Measurements from ENCODE around the gene SEMA6B.

SEMA6B gene

GRCh38 chr19:4525563-4526002 is 33.9 kb downstream of the SEMA6B start:
- DNase-seq (ENCODE audit: insufficient read length, low spot score) (no peak), FAIRE-seq (no peak)

GRCh38 chr19:4524808-4525562 is 34.5 kb downstream of the SEMA6B start:
- FAIRE-seq (no peak), DNase-seq (ENCODE audit: insufficient read length, low spot score) (peak; percentile 82)
- TF ChIP-seq POLR2A (IDR thresholded peaks at IDR 0.05; ENCODE audit: low read depth, low read length), result no peak

More at GRCh38 chr19:4525563-4526002, 33.9 kb downstream of the SEMA6B start:
- no peak for TF ChIP-seq POLR2A (IDR thresholded peaks at IDR 0.05; ENCODE audit: low read depth, low read length)

GRCh38 chr19:4523306-4524110 is 36.0 kb downstream of the SEMA6B start:
- no peak for TF ChIP-seq POLR2A (IDR thresholded peaks at IDR 0.05; ENCODE audit: low read depth, low read length)
- FAIRE-seq (no peak), DNase-seq (ENCODE audit: insufficient read length, low spot score) (peak; percentile 80)

GRCh38 chr19:4522291-4523002 is 37.0 kb downstream of the SEMA6B start:
- no peak for FAIRE-seq
- TF ChIP-seq POLR2A (IDR thresholded peaks at IDR 0.05; ENCODE audit: low read depth, low read length), result no peak
- no peak for DNase-seq (ENCODE audit: insufficient read length, low spot score)

- no peak for TF ChIP-seq POLR2A (IDR thresholded peaks at IDR 0.05; ENCODE audit: low read depth, low read length)
- DNase-seq (ENCODE audit: insufficient read length, low spot score), result no peak
- FAIRE-seq, result no peak
Observed at GRCh38 chr19:4521888-4522242, 37.6 kb downstream of the SEMA6B start.

GRCh38 chr19:4521170-4521887 is 38.2 kb downstream of the SEMA6B start:
- no peak for TF ChIP-seq POLR2A (IDR thresholded peaks at IDR 0.05; ENCODE audit: low read depth, low read length)
- FAIRE-seq (no peak), DNase-seq (ENCODE audit: insufficient read length, low spot score) (no peak)

GRCh38 chr19:4519521-4520277 is 39.8 kb downstream of the SEMA6B start:
- DNase-seq (ENCODE audit: insufficient read length, low spot score), result no peak
- no peak for FAIRE-seq
- TF ChIP-seq POLR2A (IDR thresholded peaks at IDR 0.05; ENCODE audit: low read depth, low read length), result no peak

GRCh38 chr19:4519172-4519496 is 40.4 kb downstream of the SEMA6B start:
- no peak for TF ChIP-seq POLR2A (IDR thresholded peaks at IDR 0.05; ENCODE audit: low read depth, low read length)
- FAIRE-seq, result no peak
- DNase-seq (ENCODE audit: insufficient read length, low spot score), result no peak

- TF ChIP-seq POLR2A (IDR thresholded peaks at IDR 0.05; ENCODE audit: low read depth, low read length), result no peak
- no peak for FAIRE-seq
- peak; percentile 73 for DNase-seq (ENCODE audit: insufficient read length, low spot score)
Observed at GRCh38 chr19:4518345-4519171, 40.9 kb downstream of the SEMA6B start, which contains the start of gene PLIN4. Gene PLIN4 (minus strand): TSS chr19:4518486. CDS start chr19:4518272, 214 bp downstream.

- TF ChIP-seq POLR2A (IDR thresholded peaks at IDR 0.05; ENCODE audit: low read depth, low read length), result no peak
- DNase-seq (ENCODE audit: insufficient read length, low spot score), result no peak
- no peak for FAIRE-seq
Observed at GRCh38 chr19:4517451-4518057, 41.9 kb downstream of the SEMA6B start.

GRCh38 chr19:4516939-4517300 is 42.6 kb downstream of the SEMA6B start:
- DNase-seq (ENCODE audit: insufficient read length, low spot score) (peak; percentile 58), FAIRE-seq (no peak)
- no peak for TF ChIP-seq POLR2A (IDR thresholded peaks at IDR 0.05; ENCODE audit: low read depth, low read length)
